DOHH2 (cell line): ENCODE measurements around the gene CFAP58.

Experiments
- EZH2phosphoT487 ChIP-seq: fragments of 200-600 bp; sonication (generic); IDR thresholded peaks from 2 replicates; pipeline ENCODE4 v1.6.1; 2017; ENCODE audit warnings: borderline replicate concordance, mild to moderate bottlenecking, antibody characterized with exemption, low read length, moderate library complexity, mixed read lengths
- TF ChIP-seq, protein P1 (sequence below): fragments of 200-600 bp; sonication (generic); IDR thresholded peaks from one replicate; pipeline ENCODE4 v1.5.1; 2014; ENCODE audit warnings: antibody characterized with exemption, mild to moderate bottlenecking, low read depth, low read length; ENCODE audit not compliant: poor library complexity, severe bottlenecking

- TF ChIP-seq, protein P1, sequence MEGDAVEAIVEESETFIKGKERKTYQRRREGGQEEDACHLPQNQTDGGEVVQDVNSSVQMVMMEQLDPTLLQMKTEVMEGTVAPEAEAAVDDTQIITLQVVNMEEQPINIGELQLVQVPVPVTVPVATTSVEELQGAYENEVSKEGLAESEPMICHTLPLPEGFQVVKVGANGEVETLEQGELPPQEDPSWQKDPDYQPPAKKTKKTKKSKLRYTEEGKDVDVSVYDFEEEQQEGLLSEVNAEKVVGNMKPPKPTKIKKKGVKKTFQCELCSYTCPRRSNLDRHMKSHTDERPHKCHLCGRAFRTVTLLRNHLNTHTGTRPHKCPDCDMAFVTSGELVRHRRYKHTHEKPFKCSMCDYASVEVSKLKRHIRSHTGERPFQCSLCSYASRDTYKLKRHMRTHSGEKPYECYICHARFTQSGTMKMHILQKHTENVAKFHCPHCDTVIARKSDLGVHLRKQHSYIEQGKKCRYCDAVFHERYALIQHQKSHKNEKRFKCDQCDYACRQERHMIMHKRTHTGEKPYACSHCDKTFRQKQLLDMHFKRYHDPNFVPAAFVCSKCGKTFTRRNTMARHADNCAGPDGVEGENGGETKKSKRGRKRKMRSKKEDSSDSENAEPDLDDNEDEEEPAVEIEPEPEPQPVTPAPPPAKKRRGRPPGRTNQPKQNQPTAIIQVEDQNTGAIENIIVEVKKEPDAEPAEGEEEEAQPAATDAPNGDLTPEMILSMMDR: no peak
- no peak for TF ChIP-seq EZH2phosphoT487
These were observed 80.0 kb downstream of the CFAP58 start for GRCh38 chr10:104433669-104434068.
